ENCODE results near the gene SLC25A13. TPM values are rescaled to one million over a fixed set of nuclear protein-coding genes. Genes with fewer than 3 reads are reported as not detected.

The SLC25A13 gene
- total RNA-seq, 1 experiment from 2014 or later = 52.5 TPM

DNA sequence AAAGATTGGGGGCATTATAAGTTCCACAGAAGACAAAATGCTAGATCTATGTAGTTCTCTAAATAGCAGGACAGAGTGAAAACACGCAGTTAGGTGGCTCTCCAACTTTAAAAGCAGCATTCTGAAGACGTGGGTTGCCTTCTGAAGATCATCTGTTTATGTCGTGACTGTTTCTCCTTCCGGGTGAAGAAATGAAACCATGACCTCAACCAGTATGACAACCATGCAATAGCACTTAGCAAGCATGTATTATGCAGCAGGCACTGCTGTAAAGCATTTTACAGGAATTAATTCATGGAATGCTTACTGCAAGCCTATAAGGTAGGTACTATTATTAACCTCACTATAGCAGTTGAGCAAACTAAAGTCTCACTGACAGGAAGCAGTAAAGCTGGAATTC lies 125.2 kb downstream of the SLC25A13 start:
- Histone ChIP-seq H3K27ac (no peak overlapping the region), H3K27me3 (ENCODE audit: insufficient read depth, low read depth) (no peaks in the 10 kb centered on the region), H3K79me2 (ENCODE audit: low read depth) (no peaks in the 10 kb centered on the region), H3K4me3 (no peak overlapping the region), H2AFZ (no peak overlapping the region), H3F3A (ENCODE audit: insufficient read depth, low read depth) (no peaks in the 10 kb centered on the region), H3K4me2 (no peak overlapping the region), H3K4me1 (replicated peaks; ENCODE audit: insufficient read depth) (no peaks in the 10 kb centered on the region), H3K9me3 (ENCODE audit: insufficient read depth, low read depth) (no peaks in the 10 kb centered on the region), H3K9me2 (ENCODE audit: insufficient read depth) (no peaks in the 10 kb centered on the region), H3K36me3 (ENCODE audit: low read depth) (peaks cover 16% of the 10 kb centered on the region), H4K20me1 (ENCODE audit: insufficient read depth) (no peaks in the 10 kb centered on the region)
- TF ChIP-seq EZH2 (IDR thresholded peaks at IDR 0.05; ENCODE audit: low read depth) (no peak), CTCF (conservative IDR thresholded peaks at IDR 0.05) (no peak)
- no TSS peak for BruUV-seq (replicated peaks)
- intact Hi-C loops (cut with micrococcal nuclease; ENCODE audit: unreplicated experiment) = no loop called here
- POLR2A ChIA-PET (ENCODE audit: unreplicated experiment) = interaction anchor here (0.6 kb wide), 1 partner anchor 107 kb away, joined by 5 read pairs; no protein-coding TSS in a partner anchor
- no peak for DNase-seq
- CTCF ChIA-PET = no interaction called here

DNA sequence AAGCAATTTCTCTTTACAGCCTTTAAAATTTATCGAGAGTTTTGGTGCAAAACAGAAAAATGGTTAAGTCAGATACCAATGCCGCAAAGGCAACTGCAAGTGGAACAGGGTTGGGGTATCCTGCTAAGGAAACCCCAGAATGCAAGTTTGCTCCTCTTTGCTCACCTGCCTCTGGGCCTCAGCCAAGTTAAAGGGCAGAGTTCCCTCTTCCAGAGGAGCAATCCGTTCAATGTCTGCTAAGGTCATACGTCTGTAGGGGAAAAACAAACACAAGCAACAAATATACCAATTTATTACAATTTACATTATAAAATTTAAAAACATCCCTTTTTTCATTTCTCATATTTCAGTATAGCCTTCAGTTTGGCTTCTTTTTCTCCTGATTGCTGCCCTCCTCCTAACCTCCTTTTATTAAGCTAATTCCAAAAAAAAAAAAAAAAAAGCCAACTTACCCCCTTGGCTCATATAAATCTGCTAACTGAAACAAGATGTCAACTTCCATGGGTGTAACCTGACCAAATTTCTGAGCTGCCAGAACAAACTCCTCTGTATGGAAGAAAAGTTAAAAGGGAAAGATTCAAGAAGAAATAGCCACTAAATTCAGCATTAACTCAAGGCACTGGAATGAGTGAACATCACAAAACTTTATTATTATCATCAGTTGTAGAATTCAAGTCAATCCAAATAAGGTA lies 132.6 kb downstream of the SLC25A13 start:
- ChIA-PET POLR2A (ENCODE audit: unreplicated experiment) (no interaction called here), CTCF (no interaction called here)
- H3K27ac ChIP-seq = no peak overlapping the region
- no peaks in the 10 kb centered on the region for H3K9me3 ChIP-seq (ENCODE audit: insufficient read depth, low read depth)
- no peak overlapping the region for H3K4me2 ChIP-seq
- H2AFZ ChIP-seq = no peak overlapping the region
- H3K36me3 ChIP-seq (ENCODE audit: low read depth) = peaks cover 25% of the 10 kb centered on the region
- no peaks in the 10 kb centered on the region for H3K4me1 ChIP-seq (replicated peaks; ENCODE audit: insufficient read depth)
- no peaks in the 10 kb centered on the region for H3K27me3 ChIP-seq (ENCODE audit: insufficient read depth, low read depth)
- intact Hi-C loops (cut with micrococcal nuclease; ENCODE audit: unreplicated experiment) = loop anchor here (10.0 kb wide), 1 partner anchor 226 kb away; no protein-coding TSS in a partner anchor
- TF ChIP-seq CTCF (conservative IDR thresholded peaks at IDR 0.05) (no peak), EZH2 (IDR thresholded peaks at IDR 0.05; ENCODE audit: low read depth) (no peak)
- BruUV-seq (replicated peaks) = no TSS peak
- no peaks in the 10 kb centered on the region for H3K79me2 ChIP-seq (ENCODE audit: low read depth)
- no peaks in the 10 kb centered on the region for H3F3A ChIP-seq (ENCODE audit: insufficient read depth, low read depth)
- H3K9me2 ChIP-seq (ENCODE audit: insufficient read depth) = no peaks in the 10 kb centered on the region
- no peak overlapping the region for H3K4me3 ChIP-seq
- H4K20me1 ChIP-seq (ENCODE audit: insufficient read depth) = no peaks in the 10 kb centered on the region
- no peak for DNase-seq

DNA sequence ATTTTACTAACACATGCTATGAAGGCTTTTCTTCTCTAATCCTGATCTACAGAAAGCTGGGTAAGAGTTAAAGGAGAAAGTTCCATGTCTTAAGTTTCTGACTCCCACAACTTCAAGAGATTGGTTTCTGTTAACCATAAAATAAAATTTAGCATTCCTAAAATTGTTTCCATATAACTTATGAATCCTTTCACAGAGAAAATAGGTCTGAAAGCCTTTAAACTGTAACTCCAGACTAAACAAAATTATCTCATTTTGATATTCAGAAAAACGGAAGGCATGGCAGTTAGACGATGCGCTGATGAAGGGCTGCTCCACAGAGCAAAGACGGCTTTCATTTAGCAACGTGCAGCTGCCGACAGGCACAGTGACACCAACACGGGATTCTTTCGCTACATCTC lies 133.3 kb downstream of the SLC25A13 start:
- BruUV-seq (replicated peaks) = no TSS peak
- H3K79me2 ChIP-seq (ENCODE audit: low read depth) = no peaks in the 10 kb centered on the region
- no peaks in the 10 kb centered on the region for H3K9me2 ChIP-seq (ENCODE audit: insufficient read depth)
- no peak for DNase-seq
- POLR2A ChIA-PET (ENCODE audit: unreplicated experiment) = interaction anchor here (0.6 kb wide), 1 partner anchor 107 kb away, joined by 9 read pairs; no protein-coding TSS in a partner anchor
- no peaks in the 10 kb centered on the region for H3K4me1 ChIP-seq (replicated peaks; ENCODE audit: insufficient read depth)
- H3K4me2 ChIP-seq = no peak overlapping the region
- TF ChIP-seq EZH2 (IDR thresholded peaks at IDR 0.05; ENCODE audit: low read depth) = no peak
- TF ChIP-seq CTCF (conservative IDR thresholded peaks at IDR 0.05) = no peak
- H3K36me3 ChIP-seq (ENCODE audit: low read depth) = peaks cover 28% of the 10 kb centered on the region
- no peaks in the 10 kb centered on the region for H3K9me3 ChIP-seq (ENCODE audit: insufficient read depth, low read depth)
- H3K27ac ChIP-seq = no peak overlapping the region
- CTCF ChIA-PET = no interaction called here
- no peaks in the 10 kb centered on the region for H3F3A ChIP-seq (ENCODE audit: insufficient read depth, low read depth)
- H3K27me3 ChIP-seq (ENCODE audit: insufficient read depth, low read depth) = no peaks in the 10 kb centered on the region
- intact Hi-C loops (cut with micrococcal nuclease; ENCODE audit: unreplicated experiment) = loop anchor here (10.0 kb wide), 1 partner anchor 226 kb away; no protein-coding TSS in a partner anchor
- no peak overlapping the region for H3K4me3 ChIP-seq
- no peak overlapping the region for H2AFZ ChIP-seq
- no peaks in the 10 kb centered on the region for H4K20me1 ChIP-seq (ENCODE audit: insufficient read depth)

Measured in PC-9 (cell line).